ENCODE data around the gene ACTA1.

Gene ACTA1

GRCh38 chr1:229461032-229461668, 27.3 kb upstream of the ACTA1 start:
- H3K9ac ChIP-seq (ENCODE audit: low read depth, low read length) = no peak overlapping the region
- no peak overlapping the region for H3K4me3 ChIP-seq (ENCODE audit: low read depth, low read length)
- H3K27ac ChIP-seq (ENCODE audit: low read depth, low read length) = no peak overlapping the region
- no peaks in the 10 kb centered on the region for H3K27me3 ChIP-seq (ENCODE audit: control insufficient read depth, insufficient read depth, low read length)
- H3K9me3 ChIP-seq (ENCODE audit: control insufficient read depth, insufficient read depth, low read length) = no peaks in the 10 kb centered on the region
- H3K36me3 ChIP-seq (ENCODE audit: control insufficient read depth, insufficient read depth, low read length) = peaks cover 98% of the 10 kb centered on the region
- no peaks in the 10 kb centered on the region for H3K4me1 ChIP-seq (ENCODE audit: control insufficient read depth, insufficient read depth, low read length)

- Histone ChIP-seq H3K36me3 (ENCODE audit: control insufficient read depth, insufficient read depth, low read length) (peaks cover 93% of the 10 kb centered on the region), H3K4me1 (ENCODE audit: control insufficient read depth, insufficient read depth, low read length) (no peaks in the 10 kb centered on the region), H3K4me3 (ENCODE audit: low read depth, low read length) (no peak overlapping the region), H3K9me3 (ENCODE audit: control insufficient read depth, insufficient read depth, low read length) (no peaks in the 10 kb centered on the region), H3K27ac (ENCODE audit: low read depth, low read length) (no peak overlapping the region), H3K27me3 (ENCODE audit: control insufficient read depth, insufficient read depth, low read length) (no peaks in the 10 kb centered on the region), H3K9ac (ENCODE audit: low read depth, low read length) (no peak overlapping the region)
Observed at GRCh38 chr1:229459815-229460214, 25.9 kb upstream of the ACTA1 start.

GRCh38 chr1:229457436-229457835, 23.5 kb upstream of the ACTA1 start:
- H3K9ac ChIP-seq (ENCODE audit: low read depth, low read length) = no peak overlapping the region
- H3K36me3 ChIP-seq (ENCODE audit: control insufficient read depth, insufficient read depth, low read length) = peaks cover 87% of the 10 kb centered on the region
- no peak overlapping the region for H3K4me3 ChIP-seq (ENCODE audit: low read depth, low read length)
- H3K9me3 ChIP-seq (ENCODE audit: control insufficient read depth, insufficient read depth, low read length) = no peaks in the 10 kb centered on the region
- no peaks in the 10 kb centered on the region for H3K27me3 ChIP-seq (ENCODE audit: control insufficient read depth, insufficient read depth, low read length)
- no peaks in the 10 kb centered on the region for H3K4me1 ChIP-seq (ENCODE audit: control insufficient read depth, insufficient read depth, low read length)
- H3K27ac ChIP-seq (ENCODE audit: low read depth, low read length) = no peak overlapping the region

GRCh38 chr1:229456016-229456415, 22.1 kb upstream of the ACTA1 start:
- no peaks in the 10 kb centered on the region for H3K4me1 ChIP-seq (ENCODE audit: control insufficient read depth, insufficient read depth, low read length)
- H3K36me3 ChIP-seq (ENCODE audit: control insufficient read depth, insufficient read depth, low read length) = peaks cover 87% of the 10 kb centered on the region
- H3K4me3 ChIP-seq (ENCODE audit: low read depth, low read length) = no peak overlapping the region
- no peak overlapping the region for H3K27ac ChIP-seq (ENCODE audit: low read depth, low read length)
- H3K27me3 ChIP-seq (ENCODE audit: control insufficient read depth, insufficient read depth, low read length) = no peaks in the 10 kb centered on the region
- H3K9ac ChIP-seq (ENCODE audit: low read depth, low read length) = no peak overlapping the region
- no peaks in the 10 kb centered on the region for H3K9me3 ChIP-seq (ENCODE audit: control insufficient read depth, insufficient read depth, low read length)

GRCh38 chr1:229454056-229454455, 20.2 kb upstream of the ACTA1 start:
- Histone ChIP-seq H3K9me3 (ENCODE audit: control insufficient read depth, insufficient read depth, low read length) (no peaks in the 10 kb centered on the region), H3K4me1 (ENCODE audit: control insufficient read depth, insufficient read depth, low read length) (no peaks in the 10 kb centered on the region), H3K27me3 (ENCODE audit: control insufficient read depth, insufficient read depth, low read length) (no peaks in the 10 kb centered on the region), H3K27ac (ENCODE audit: low read depth, low read length) (no peak overlapping the region), H3K36me3 (ENCODE audit: control insufficient read depth, insufficient read depth, low read length) (peaks cover 82% of the 10 kb centered on the region), H3K4me3 (ENCODE audit: low read depth, low read length) (no peak overlapping the region), H3K9ac (ENCODE audit: low read depth, low read length) (no peak overlapping the region)

- no peaks in the 10 kb centered on the region for H3K4me1 ChIP-seq (ENCODE audit: control insufficient read depth, insufficient read depth, low read length)
- H3K9me3 ChIP-seq (ENCODE audit: control insufficient read depth, insufficient read depth, low read length) = no peaks in the 10 kb centered on the region
- peaks cover 82% of the 10 kb centered on the region for H3K36me3 ChIP-seq (ENCODE audit: control insufficient read depth, insufficient read depth, low read length)
- no peak overlapping the region for H3K27ac ChIP-seq (ENCODE audit: low read depth, low read length)
- H3K9ac ChIP-seq (ENCODE audit: low read depth, low read length) = no peak overlapping the region
- no peak overlapping the region for H3K4me3 ChIP-seq (ENCODE audit: low read depth, low read length)
- H3K27me3 ChIP-seq (ENCODE audit: control insufficient read depth, insufficient read depth, low read length) = no peaks in the 10 kb centered on the region
Observed at GRCh38 chr1:229452956-229453801, 19.3 kb upstream of the ACTA1 start.

GRCh38 chr1:229448845-229449244, 15.0 kb upstream of the ACTA1 start:
- Histone ChIP-seq H3K9ac (ENCODE audit: low read depth, low read length) (no peak overlapping the region), H3K9me3 (ENCODE audit: control insufficient read depth, insufficient read depth, low read length) (no peaks in the 10 kb centered on the region), H3K4me1 (ENCODE audit: control insufficient read depth, insufficient read depth, low read length) (no peaks in the 10 kb centered on the region), H3K4me3 (ENCODE audit: low read depth, low read length) (no peak overlapping the region), H3K27ac (ENCODE audit: low read depth, low read length) (no peak overlapping the region), H3K36me3 (ENCODE audit: control insufficient read depth, insufficient read depth, low read length) (peaks cover 76% of the 10 kb centered on the region), H3K27me3 (ENCODE audit: control insufficient read depth, insufficient read depth, low read length) (no peaks in the 10 kb centered on the region)

- Histone ChIP-seq H3K27ac (ENCODE audit: low read depth, low read length) (no peak overlapping the region), H3K27me3 (ENCODE audit: control insufficient read depth, insufficient read depth, low read length) (no peaks in the 10 kb centered on the region), H3K36me3 (ENCODE audit: control insufficient read depth, insufficient read depth, low read length) (peaks cover 73% of the 10 kb centered on the region), H3K9me3 (ENCODE audit: control insufficient read depth, insufficient read depth, low read length) (no peaks in the 10 kb centered on the region), H3K4me3 (ENCODE audit: low read depth, low read length) (no peak overlapping the region), H3K4me1 (ENCODE audit: control insufficient read depth, insufficient read depth, low read length) (no peaks in the 10 kb centered on the region), H3K9ac (ENCODE audit: low read depth, low read length) (no peak overlapping the region)
Observed at GRCh38 chr1:229448354-229448753, 14.5 kb upstream of the ACTA1 start.

GRCh38 chr1:229447809-229448252, 13.9 kb upstream of the ACTA1 start:
- H3K9ac ChIP-seq (ENCODE audit: low read depth, low read length) = no peak overlapping the region
- H3K27me3 ChIP-seq (ENCODE audit: control insufficient read depth, insufficient read depth, low read length) = no peaks in the 10 kb centered on the region
- no peaks in the 10 kb centered on the region for H3K4me1 ChIP-seq (ENCODE audit: control insufficient read depth, insufficient read depth, low read length)
- H3K36me3 ChIP-seq (ENCODE audit: control insufficient read depth, insufficient read depth, low read length) = peaks cover 76% of the 10 kb centered on the region
- H3K9me3 ChIP-seq (ENCODE audit: control insufficient read depth, insufficient read depth, low read length) = no peaks in the 10 kb centered on the region
- no peak overlapping the region for H3K4me3 ChIP-seq (ENCODE audit: low read depth, low read length)
- H3K27ac ChIP-seq (ENCODE audit: low read depth, low read length) = no peak overlapping the region

GRCh38 chr1:229445828-229446227, 11.9 kb upstream of the ACTA1 start:
- Histone ChIP-seq H3K9ac (ENCODE audit: low read depth, low read length) (no peak overlapping the region), H3K4me1 (ENCODE audit: control insufficient read depth, insufficient read depth, low read length) (no peaks in the 10 kb centered on the region), H3K9me3 (ENCODE audit: control insufficient read depth, insufficient read depth, low read length) (no peaks in the 10 kb centered on the region), H3K27me3 (ENCODE audit: control insufficient read depth, insufficient read depth, low read length) (no peaks in the 10 kb centered on the region), H3K4me3 (ENCODE audit: low read depth, low read length) (no peak overlapping the region), H3K27ac (ENCODE audit: low read depth, low read length) (no peak overlapping the region), H3K36me3 (ENCODE audit: control insufficient read depth, insufficient read depth, low read length) (peaks cover 72% of the 10 kb centered on the region)

- no peaks in the 10 kb centered on the region for H3K4me1 ChIP-seq (ENCODE audit: control insufficient read depth, insufficient read depth, low read length)
- peaks cover 3% of the 10 kb centered on the region for H3K27me3 ChIP-seq (ENCODE audit: control insufficient read depth, insufficient read depth, low read length)
- no peak overlapping the region for H3K27ac ChIP-seq (ENCODE audit: low read depth, low read length)
- H3K36me3 ChIP-seq (ENCODE audit: control insufficient read depth, insufficient read depth, low read length) = peaks cover 52% of the 10 kb centered on the region
- no peak overlapping the region for H3K9ac ChIP-seq (ENCODE audit: low read depth, low read length)
- no peaks in the 10 kb centered on the region for H3K9me3 ChIP-seq (ENCODE audit: control insufficient read depth, insufficient read depth, low read length)
- no peak overlapping the region for H3K4me3 ChIP-seq (ENCODE audit: low read depth, low read length)
Observed at GRCh38 chr1:229440851-229441537, 7.1 kb upstream of the ACTA1 start.
